WTC11 (cell line): ENCODE results near the gene UHRF1. TPM values are rescaled to one million over a fixed set of nuclear protein-coding genes. Genes with fewer than 3 reads are reported as not detected.

Experiments used
- ATAC-seq: fragments of 200-7000 bp; cut with Tn5 transposase; 2 replicates; pipeline ENCODE4 v1.10.0; 2021; ENCODE audit warnings: mild to moderate bottlenecking, moderate library complexity
- CTCF ChIA-PET: fragments of 300-600 bp; sonication (Branson Sonifier 250); formaldehyde crosslinking; loops from one replicate; lab custom pipeline; 2021; ENCODE audit warnings: antibody characterized with exemption; lab: Charles Lee
- POLR2A ChIA-PET: fragments of 350-600 bp; sonication (Branson Sonifier 250); formaldehyde crosslinking; loops from one replicate; lab custom pipeline; 2021; ENCODE audit warnings: antibody characterized with exemption; lab: Charles Lee
- DNase-seq: peaks from one replicate; pipeline ENCODE4 v3.0.0; 2021; ENCODE audit warnings: low spot score
- H3K27ac Mint-ChIP-seq: 2 replicates; pipeline ENCODE4 v1.8.0; 2021; ENCODE audit warnings: mixed read lengths
- H3K27me3 Mint-ChIP-seq: 2 replicates; pipeline ENCODE4 v1.8.0; 2021; ENCODE audit warnings: low read depth, mild to moderate bottlenecking, moderate library complexity, mixed read lengths
- H3K36me3 Mint-ChIP-seq: 2 replicates; pipeline ENCODE4 v1.8.0; 2021; ENCODE audit warnings: mixed read lengths
- H3K4me1 Mint-ChIP-seq: 2 replicates; pipeline ENCODE4 v1.8.0; 2022; ENCODE audit warnings: mixed read lengths
- H3K4me3 Mint-ChIP-seq: 2 replicates; pipeline ENCODE4 v1.8.0; 2021; ENCODE audit warnings: mild to moderate bottlenecking, moderate library complexity, mixed read lengths
- H3K9me3 Mint-ChIP-seq: 2 replicates; pipeline ENCODE4 v1.8.0; 2021; ENCODE audit warnings: mixed read lengths
- AR ChIP-seq: fragments of 250-450 bp; sonication (Bioruptor Pico); IDR thresholded peaks from 2 replicates; pipeline ENCODE4 v1.9.0; 2021; ENCODE audit warnings: mild to moderate bottlenecking
- ATF3 ChIP-seq: sonication (generic); formaldehyde crosslinking; conservative IDR thresholded peaks from 2 replicates; pipeline ENCODE4 v1.8.1; 2022; ENCODE audit warnings: mild to moderate bottlenecking, missing genetic modification reagents
- IRF1 ChIP-seq: sonication (generic); formaldehyde crosslinking; IDR thresholded peaks from 2 replicates; pipeline ENCODE4 v1.8.0; 2023; ENCODE audit warnings: missing genetic modification reagents
- NFATC4 ChIP-seq: fragments of 250-450 bp; sonication (Bioruptor Pico); IDR thresholded peaks from 2 replicates; pipeline ENCODE4 v1.9.0; 2021; ENCODE audit warnings: mild to moderate bottlenecking
- NR2C2 ChIP-seq: sonication (generic); formaldehyde crosslinking; IDR thresholded peaks from 2 replicates; pipeline ENCODE4 v1.8.0; 2022; ENCODE audit warnings: mild to moderate bottlenecking, missing genetic modification reagents
- SOX15 ChIP-seq: fragments of 250-450 bp; sonication (Bioruptor Pico); IDR thresholded peaks from 2 replicates; pipeline ENCODE4 v1.9.0; 2021; ENCODE audit warnings: mild to moderate bottlenecking
- SP1 ChIP-seq: sonication (generic); formaldehyde crosslinking; conservative IDR thresholded peaks from 2 replicates; pipeline ENCODE4 v1.8.1; 2022; ENCODE audit warnings: missing genetic modification reagents
- TCF7 ChIP-seq: sonication (generic); formaldehyde crosslinking; IDR thresholded peaks from 2 replicates; pipeline ENCODE4 v1.8.0; 2022; ENCODE audit warnings: mild to moderate bottlenecking, low read depth, missing genetic modification reagents, moderate library complexity
- TEAD4 ChIP-seq: sonication (generic); formaldehyde crosslinking; IDR thresholded peaks from 2 replicates; pipeline ENCODE4 v1.8.0; 2022; ENCODE audit warnings: mild to moderate bottlenecking, missing genetic modification reagents
- ZNF121 ChIP-seq: sonication (generic); formaldehyde crosslinking; IDR thresholded peaks from 2 replicates; pipeline ENCODE4 v1.8.0; 2023; ENCODE audit warnings: missing genetic modification reagents
- ZNF232 ChIP-seq: sonication (generic); formaldehyde crosslinking; IDR thresholded peaks from 2 replicates; pipeline ENCODE4 v1.8.0; 2022; ENCODE audit warnings: mild to moderate bottlenecking, missing genetic modification reagents
- ZNF281 ChIP-seq: sonication (generic); formaldehyde crosslinking; IDR thresholded peaks from 2 replicates; pipeline ENCODE4 v1.8.0; 2023; ENCODE audit warnings: mild to moderate bottlenecking, missing genetic modification reagents
- ZNF416 ChIP-seq: fragments of 250-450 bp; sonication (Bioruptor Pico); IDR thresholded peaks from 2 replicates; pipeline ENCODE4 v1.9.0; 2021; ENCODE audit warnings: mild to moderate bottlenecking, inconsistent platforms
- ZNF671 ChIP-seq: fragments of 250-450 bp; sonication (Bioruptor Pico); IDR thresholded peaks from 2 replicates; pipeline ENCODE4 v1.8.0; 2021; ENCODE audit warnings: mild to moderate bottlenecking
- total RNA-seq: library from RNA; stranded (reverse); gene quantifications from 3 replicates; pipeline ENCODE4 v1.2.3, GENCODE V29; 2021
- TF ChIP-seq, protein P1 (sequence below): sonication (generic); formaldehyde crosslinking; IDR thresholded peaks from 2 replicates; pipeline ENCODE4 v1.8.1; 2022; ENCODE audit warnings: missing genetic modification reagents, borderline replicate concordance
- TF ChIP-seq, protein P2 (sequence below): sonication (generic); formaldehyde crosslinking; IDR thresholded peaks from 2 replicates; pipeline ENCODE4 v1.8.1; 2022; ENCODE audit warnings: low read depth, missing genetic modification reagents, borderline replicate concordance
- TF ChIP-seq, protein P3 (sequence below): sonication (generic); formaldehyde crosslinking; IDR thresholded peaks from 2 replicates; pipeline ENCODE4 v1.8.1; 2023; ENCODE audit warnings: mild to moderate bottlenecking, missing genetic modification reagents, moderate library complexity

Gene UHRF1
- total RNA-seq, 1 experiment from 2014 or later = 42.5 TPM

- Mint-ChIP-seq H3K4me3 (no peak overlapping the region), H3K9me3 (no peaks in the 10 kb centered on the region), H3K27me3 (no peaks in the 10 kb centered on the region), H3K4me1 (peaks cover 29% of the 10 kb centered on the region), H3K27ac (no peak overlapping the region), H3K36me3 (no peaks in the 10 kb centered on the region)
- ChIA-PET CTCF (no interaction called here), POLR2A (no interaction called here)
- DNase-seq = no peak
- no peak for ATAC-seq
- no peak for TF ChIP-seq ZNF121 (CRISPR knock-in tag)
- no peak for TF ChIP-seq SP1
- no peak for TF ChIP-seq SOX15 (CRISPR knock-in tag)
- TF ChIP-seq, protein P1, sequence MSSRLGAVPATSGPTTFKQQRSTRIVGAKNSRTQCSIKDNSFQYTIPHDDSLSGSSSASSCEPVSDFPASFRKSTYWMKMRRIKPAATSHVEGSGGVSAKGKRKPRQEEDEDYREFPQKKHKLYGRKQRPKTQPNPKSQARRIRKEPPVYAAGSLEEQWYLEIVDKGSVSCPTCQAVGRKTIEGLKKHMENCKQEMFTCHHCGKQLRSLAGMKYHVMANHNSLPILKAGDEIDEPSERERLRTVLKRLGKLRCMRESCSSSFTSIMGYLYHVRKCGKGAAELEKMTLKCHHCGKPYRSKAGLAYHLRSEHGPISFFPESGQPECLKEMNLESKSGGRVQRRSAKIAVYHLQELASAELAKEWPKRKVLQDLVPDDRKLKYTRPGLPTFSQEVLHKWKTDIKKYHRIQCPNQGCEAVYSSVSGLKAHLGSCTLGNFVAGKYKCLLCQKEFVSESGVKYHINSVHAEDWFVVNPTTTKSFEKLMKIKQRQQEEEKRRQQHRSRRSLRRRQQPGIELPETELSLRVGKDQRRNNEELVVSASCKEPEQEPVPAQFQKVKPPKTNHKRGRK (CRISPR knock-in tag) = no peak
- TF ChIP-seq ZNF232 (CRISPR knock-in tag) = no peak
- TF ChIP-seq ZNF671 (CRISPR knock-in tag) = no peak
Observed at GRCh38 chr19:4991538-4991937, 82.2 kb downstream of the UHRF1 start.

GRCh38 chr19:4991996-4992698 lies 82.8 kb downstream of the UHRF1 start:
- ChIA-PET POLR2A (no interaction called here), CTCF (no interaction called here)
- no peaks in the 10 kb centered on the region for H3K9me3 Mint-ChIP-seq
- H3K4me1 Mint-ChIP-seq = peaks cover 26% of the 10 kb centered on the region
- ATAC-seq (no peak), DNase-seq (no peak)
- H3K36me3 Mint-ChIP-seq = no peaks in the 10 kb centered on the region
- peak; percentile 36; the same call in 1 of the 2 replicates for TF ChIP-seq ZNF121 (CRISPR knock-in tag)
- TF ChIP-seq, protein P2, sequence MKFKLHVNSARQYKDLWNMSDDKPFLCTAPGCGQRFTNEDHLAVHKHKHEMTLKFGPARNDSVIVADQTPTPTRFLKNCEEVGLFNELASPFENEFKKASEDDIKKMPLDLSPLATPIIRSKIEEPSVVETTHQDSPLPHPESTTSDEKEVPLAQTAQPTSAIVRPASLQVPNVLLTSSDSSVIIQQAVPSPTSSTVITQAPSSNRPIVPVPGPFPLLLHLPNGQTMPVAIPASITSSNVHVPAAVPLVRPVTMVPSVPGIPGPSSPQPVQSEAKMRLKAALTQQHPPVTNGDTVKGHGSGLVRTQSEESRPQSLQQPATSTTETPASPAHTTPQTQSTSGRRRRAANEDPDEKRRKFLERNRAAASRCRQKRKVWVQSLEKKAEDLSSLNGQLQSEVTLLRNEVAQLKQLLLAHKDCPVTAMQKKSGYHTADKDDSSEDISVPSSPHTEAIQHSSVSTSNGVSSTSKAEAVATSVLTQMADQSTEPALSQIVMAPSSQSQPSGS = no peak
- no peak overlapping the region for H3K27ac Mint-ChIP-seq
- no peak overlapping the region for H3K4me3 Mint-ChIP-seq
- no peaks in the 10 kb centered on the region for H3K27me3 Mint-ChIP-seq

DNA sequence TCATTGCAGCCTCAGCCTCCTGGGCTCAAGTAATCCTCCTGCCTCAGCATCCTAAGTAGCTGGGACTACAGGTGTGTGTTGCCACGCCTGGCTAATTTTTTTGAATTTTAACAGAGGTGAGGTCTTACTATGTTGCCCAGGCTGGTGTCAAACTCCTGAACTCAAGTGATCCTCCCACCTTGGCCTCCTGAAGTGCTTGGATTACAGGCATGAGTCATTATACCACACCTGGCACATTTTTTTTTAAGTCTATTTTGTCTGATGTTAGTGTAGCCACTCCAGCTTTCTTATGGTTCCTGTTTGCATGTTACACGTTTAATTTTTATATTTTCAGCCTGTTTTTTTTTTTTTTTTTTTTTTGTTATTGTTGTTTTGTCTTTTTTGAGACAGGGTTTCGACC lies 84.4 kb downstream of the UHRF1 start:
- CTCF ChIA-PET = interaction anchor here (0.6 to 1.2 kb wide), 7 partner anchors 8 to 517 kb away, joined by 3 to 7 read pairs (median 3); no protein-coding TSS in a partner anchor
- POLR2A ChIA-PET = interaction anchor here (0.7 kb wide), 1 partner anchor 1162 kb away, joined by 5 read pairs; no protein-coding TSS in a partner anchor
- Mint-ChIP-seq H3K27ac (no peak overlapping the region), H3K36me3 (no peaks in the 10 kb centered on the region), H3K27me3 (no peaks in the 10 kb centered on the region), H3K4me1 (peaks cover 14% of the 10 kb centered on the region; the same call in 1 of the 2 replicates), H3K4me3 (no peak overlapping the region), H3K9me3 (no peaks in the 10 kb centered on the region)
- no peak for ATAC-seq
- DNase-seq = no peak
- TF ChIP-seq ZNF671 (CRISPR knock-in tag) (no peak), SP1 (no peak), NR2C2 (no peak), ZNF281 (CRISPR knock-in tag) (no peak), TEAD4 (CRISPR knock-in tag) (no peak), ZNF416 (CRISPR knock-in tag) (no peak), TCF7 (CRISPR knock-in tag) (no peak), NFATC4 (CRISPR knock-in tag) (no peak), ATF3 (CRISPR knock-in tag) (no peak), AR (CRISPR knock-in tag) (no peak), IRF1 (CRISPR knock-in tag) (no peak)
- TF ChIP-seq, protein P1 (CRISPR knock-in tag) = no peak
- TF ChIP-seq, protein P3, sequence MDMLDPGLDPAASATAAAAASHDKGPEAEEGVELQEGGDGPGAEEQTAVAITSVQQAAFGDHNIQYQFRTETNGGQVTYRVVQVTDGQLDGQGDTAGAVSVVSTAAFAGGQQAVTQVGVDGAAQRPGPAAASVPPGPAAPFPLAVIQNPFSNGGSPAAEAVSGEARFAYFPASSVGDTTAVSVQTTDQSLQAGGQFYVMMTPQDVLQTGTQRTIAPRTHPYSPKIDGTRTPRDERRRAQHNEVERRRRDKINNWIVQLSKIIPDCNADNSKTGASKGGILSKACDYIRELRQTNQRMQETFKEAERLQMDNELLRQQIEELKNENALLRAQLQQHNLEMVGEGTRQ (CRISPR knock-in tag) = no peak
